Activated T-helper 1 cell treated with anti-CD3 and anti-CD28 coated beads, Interleukin-2, amount 50 U/mL, for 16 hours (primary cell): ENCODE measurements around the gene HIP1R.
"Not testable (repeated sequence)": the region's sequence is repeated elsewhere in the genome, so short reads cannot be mapped to it uniquely, and the experiment has no call there.

Experiments used
- DNase-seq, 2 donors: peaks; one replicate each; pipeline ENCODE4 v3.0.0-alpha.2; 2020; ENCODE audit warnings: low read depth in 1 of 2, low spot score in 1 of 2

HIP1R gene

GRCh38 chr12:122891661-122892525 lies 56.6 kb downstream of the HIP1R start:
- no peak for DNase-seq

GRCh38 chr12:122892724-122893123 lies 57.5 kb downstream of the HIP1R start:
- not testable (repeated sequence) for DNase-seq

DNA sequence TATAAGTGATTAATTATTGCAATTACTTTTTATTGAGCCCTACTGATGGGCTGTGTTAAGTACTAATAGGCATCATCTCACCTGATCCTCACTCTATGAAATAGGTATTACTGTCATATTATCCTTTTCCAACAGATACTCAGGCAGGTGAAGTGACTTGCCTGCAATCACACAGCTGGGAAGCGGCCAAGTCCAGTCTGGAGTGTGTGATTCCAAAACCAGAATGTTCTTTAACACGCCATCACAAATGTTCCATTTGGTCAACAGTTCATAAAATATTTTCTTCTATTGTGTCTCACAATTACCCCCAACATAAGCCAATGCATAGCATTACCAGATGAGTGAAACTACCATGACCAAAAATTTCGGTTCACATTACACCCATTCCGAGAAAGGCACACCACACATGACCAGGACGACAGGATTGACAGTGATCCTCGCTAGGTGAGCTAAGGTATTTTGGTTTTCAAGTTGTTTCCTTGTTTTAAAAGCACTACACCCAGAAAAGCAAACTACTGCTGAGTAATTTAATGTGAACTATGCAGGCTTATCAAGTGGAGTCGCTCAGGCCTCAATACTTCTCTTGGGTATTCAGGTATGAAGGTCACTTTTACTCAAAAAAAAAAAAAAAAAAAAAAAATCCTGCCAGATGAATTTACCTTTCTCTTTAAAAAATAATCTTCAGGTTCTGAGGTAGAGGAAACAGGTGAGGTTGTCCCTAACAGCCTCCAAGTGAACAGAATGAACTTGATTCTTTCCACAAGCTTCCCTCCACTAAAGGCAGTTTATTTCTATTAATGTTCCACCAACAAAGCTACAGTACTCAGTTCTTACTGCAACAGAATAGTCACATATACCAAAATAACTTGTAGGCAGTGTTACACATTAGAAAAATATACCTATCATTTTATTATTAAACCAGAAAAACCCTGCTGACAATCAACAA lies 58.2 kb downstream of the HIP1R start:
- DNase-seq = no peak

- DNase-seq = no peak
Measured at GRCh38 chr12:122894193-122895121, 59.2 kb downstream of the HIP1R start.

DNA sequence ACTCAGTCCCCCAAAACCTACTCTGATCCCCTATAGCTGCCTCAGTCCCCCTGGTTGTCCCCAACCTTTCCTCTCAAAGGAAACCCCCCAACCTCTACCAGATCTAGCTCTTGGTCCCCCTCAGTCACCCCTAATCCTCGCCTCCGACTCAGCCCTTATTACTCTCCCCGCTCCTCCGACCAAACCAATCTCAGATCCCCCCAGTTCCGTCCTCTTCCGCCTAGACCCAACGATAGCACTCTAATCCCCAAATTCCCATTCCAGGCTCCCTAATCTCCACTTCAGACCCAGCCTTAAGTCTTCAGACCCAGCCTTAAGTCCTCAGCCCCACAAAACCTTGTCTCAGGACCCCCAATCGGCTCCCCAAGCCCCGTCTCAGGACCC lies 60.1 kb downstream of the HIP1R start:
- no peak for DNase-seq

DNA sequence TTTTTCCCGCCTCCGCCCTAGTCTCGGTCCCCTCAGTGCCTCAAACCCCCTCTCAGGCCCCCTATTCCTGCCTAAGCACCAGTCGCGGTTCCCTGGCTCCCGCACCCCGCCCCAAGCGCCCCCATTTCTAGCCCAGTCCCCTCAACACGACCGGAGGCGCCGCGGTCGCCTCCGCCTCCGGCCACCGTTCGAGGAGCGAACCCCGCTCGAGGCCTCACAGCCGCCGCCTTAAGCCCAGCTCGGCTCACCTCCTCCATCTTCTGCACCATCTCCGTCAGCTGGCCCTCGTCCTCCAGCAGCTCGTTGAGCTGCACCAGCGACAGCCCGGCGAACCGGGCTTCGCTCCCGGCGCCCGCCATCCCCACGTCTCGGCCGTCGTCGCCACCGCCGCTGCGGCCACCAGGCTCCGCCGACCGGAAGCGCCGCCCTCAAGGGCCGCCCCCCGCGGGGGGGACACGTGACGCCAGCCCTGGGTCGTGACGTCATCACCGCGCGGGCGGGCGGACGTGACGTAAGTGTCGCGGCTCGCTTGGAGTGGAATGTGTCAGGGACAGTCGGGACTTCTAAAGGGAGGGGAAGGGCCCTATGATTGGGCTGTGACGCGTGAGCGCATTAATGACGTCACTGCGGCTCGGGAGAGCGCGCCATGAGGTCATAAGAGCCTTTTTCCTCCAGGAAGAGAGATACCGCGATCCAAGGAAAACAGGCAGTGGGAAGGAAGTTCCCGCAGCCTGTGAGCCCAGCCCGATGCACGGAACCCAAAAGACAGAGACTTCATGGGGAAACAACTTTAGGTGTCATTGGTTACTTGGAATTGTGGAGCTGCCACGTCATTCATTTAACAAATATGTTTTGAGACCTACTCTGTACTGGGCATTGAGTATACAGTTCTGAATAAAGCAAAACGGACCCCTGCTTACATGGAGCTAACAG lies 60.7 kb downstream of the HIP1R start, which contains the start of gene VPS37B:
TSS of gene VPS37B (minus strand) at position 421 of the 933 bp plus-strand sequence. CDS start at position 359, 62 bp downstream.
- DNase-seq = peak; percentile 69 to 83

DNA sequence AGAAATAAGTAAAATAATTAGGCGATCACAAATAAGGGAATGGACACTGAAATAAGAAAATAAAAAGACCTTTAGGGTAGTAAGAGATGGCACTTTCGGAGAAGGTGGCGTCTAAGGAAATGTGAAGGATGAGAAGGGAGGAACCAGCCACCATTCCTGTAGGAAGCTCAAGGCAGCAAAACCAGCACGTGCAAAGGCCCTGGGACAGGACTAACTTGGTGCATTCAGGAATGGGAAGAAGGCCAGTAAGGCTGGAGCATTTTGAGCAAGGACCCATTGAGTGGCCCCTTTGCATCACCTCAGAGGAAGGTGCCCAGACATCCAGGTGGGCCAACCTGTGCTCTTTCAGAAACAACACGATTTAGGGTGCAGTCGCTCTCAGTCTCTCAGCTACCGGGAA lies 61.4 kb downstream of the HIP1R start:
- no peak for DNase-seq

GRCh38 chr12:122899887-122900286 lies 64.6 kb downstream of the HIP1R start:
- no peak for DNase-seq

- no peak for DNase-seq
Measured at GRCh38 chr12:122902854-122903692, 67.8 kb downstream of the HIP1R start.

DNA sequence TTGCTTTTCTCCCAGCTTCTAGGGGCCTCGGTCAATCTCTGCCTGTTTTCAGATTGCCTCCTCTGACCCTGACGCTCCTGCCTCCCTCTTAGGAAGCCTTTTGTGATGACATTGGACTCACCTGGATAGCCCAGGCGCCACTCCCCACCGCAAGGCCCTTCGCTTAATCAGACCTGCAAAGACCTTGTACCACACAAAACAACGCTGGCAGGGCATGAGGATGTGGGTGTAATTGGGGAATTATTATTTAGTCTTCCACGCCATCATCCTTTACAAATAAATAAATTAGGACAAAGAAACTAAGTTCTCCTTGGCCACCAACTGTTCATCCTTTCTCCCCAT lies 68.4 kb downstream of the HIP1R start:
- DNase-seq = no peak

DNA sequence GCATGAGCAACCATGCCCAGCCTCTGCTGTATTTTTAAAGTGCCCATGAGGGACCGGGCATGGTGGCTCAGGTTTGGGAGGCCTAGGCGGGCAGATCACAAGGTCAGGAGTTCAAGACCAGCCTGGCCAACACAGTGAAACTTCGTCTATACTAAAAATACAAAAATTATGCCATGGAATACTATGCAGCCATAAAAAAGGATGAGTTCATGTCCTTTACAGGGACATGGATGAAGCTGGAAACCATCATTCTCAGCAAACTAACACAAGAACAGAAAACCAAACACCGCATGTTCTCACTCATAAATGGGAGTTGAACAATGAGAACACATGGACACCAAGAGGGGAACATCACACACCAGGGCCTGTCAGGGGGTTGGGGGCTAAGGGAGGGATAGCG lies 70.0 kb downstream of the HIP1R start:
- not testable (repeated sequence) for DNase-seq

DNA sequence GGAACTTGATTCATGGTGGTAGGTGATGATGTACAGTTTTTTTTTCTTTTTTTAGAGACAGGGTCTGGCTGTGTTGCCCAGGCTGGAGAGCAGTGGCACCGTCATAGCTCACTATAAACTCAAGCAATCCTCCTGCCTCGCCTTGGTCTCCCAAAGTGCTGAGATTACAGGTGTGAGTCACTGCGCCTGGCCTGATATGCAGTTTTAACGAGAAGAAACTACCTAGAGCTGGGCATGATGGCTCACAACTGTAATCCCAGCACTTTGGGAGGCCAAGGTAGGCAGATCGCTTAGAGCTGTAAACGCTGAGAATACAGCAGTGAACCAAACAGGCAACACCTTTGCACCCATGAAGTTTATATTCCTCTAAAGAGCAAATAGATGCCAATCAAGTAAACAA lies 73.7 kb downstream of the HIP1R start:
- no peak for DNase-seq

- DNase-seq = no peak
Measured at GRCh38 chr12:122909442-122910288, 74.4 kb downstream of the HIP1R start.
